ENCODE data around the gene SFI1.

DNA sequence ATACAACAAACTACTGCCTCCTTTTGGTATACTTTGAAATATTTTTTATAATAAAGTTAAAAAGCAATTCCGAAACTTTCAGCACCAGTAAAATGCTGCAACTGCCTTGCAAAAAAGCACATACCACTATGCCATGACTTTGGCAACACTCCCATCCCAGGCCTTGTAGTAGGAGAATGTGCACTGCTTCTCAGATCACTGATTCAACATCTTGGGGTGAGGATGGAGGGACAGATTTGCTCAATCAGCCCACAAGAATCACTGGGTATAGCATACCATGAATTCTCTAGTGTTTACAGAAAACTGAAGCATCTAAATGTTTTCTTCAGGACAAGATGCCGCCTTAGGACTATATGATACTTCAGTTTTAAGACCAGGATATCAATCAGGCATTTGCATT lies 21.6 kb upstream of the SFI1 start:
- TF ChIP-seq EP300 (IDR thresholded peaks at IDR 0.05), result no peak
- TF ChIP-seq, protein P1, sequence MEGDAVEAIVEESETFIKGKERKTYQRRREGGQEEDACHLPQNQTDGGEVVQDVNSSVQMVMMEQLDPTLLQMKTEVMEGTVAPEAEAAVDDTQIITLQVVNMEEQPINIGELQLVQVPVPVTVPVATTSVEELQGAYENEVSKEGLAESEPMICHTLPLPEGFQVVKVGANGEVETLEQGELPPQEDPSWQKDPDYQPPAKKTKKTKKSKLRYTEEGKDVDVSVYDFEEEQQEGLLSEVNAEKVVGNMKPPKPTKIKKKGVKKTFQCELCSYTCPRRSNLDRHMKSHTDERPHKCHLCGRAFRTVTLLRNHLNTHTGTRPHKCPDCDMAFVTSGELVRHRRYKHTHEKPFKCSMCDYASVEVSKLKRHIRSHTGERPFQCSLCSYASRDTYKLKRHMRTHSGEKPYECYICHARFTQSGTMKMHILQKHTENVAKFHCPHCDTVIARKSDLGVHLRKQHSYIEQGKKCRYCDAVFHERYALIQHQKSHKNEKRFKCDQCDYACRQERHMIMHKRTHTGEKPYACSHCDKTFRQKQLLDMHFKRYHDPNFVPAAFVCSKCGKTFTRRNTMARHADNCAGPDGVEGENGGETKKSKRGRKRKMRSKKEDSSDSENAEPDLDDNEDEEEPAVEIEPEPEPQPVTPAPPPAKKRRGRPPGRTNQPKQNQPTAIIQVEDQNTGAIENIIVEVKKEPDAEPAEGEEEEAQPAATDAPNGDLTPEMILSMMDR (IDR thresholded peaks at IDR 0.05), result no peak
- no peak for TF ChIP-seq POLR2AphosphoS5 (IDR thresholded peaks at IDR 0.05)
- TF ChIP-seq POLR2A (IDR thresholded peaks at IDR 0.05), result no peak
